Natural killer cell (primary cell): ENCODE results near the gene XIRP2. TPM values are rescaled to one million over a fixed set of nuclear protein-coding genes. Genes with fewer than 3 reads are reported as not detected.
"Not testable (repeated sequence)": the region's sequence is repeated elsewhere in the genome, so short reads cannot be mapped to it uniquely, and the experiment has no call there.

Source experiments
- ATAC-seq, 3 donors: fragments of 150-1000 bp in 2 of 3; fragments of 200-7000 bp in 1 of 3; cut with Tn5 transposase; 1 replicate in 1 of 3; 2 replicates in 2 of 3; pipeline ENCODE4 v1.10.0; 2021; ENCODE audit warnings: mild to moderate bottlenecking in 2 of 3, moderate library complexity in 2 of 3
- DNase-seq, 2 donors: peaks; one replicate each; pipeline versions ENCODE4 v3.0.0 to v3.0.0-alpha.2; 2013 to 2021; ENCODE audit warnings: mixed read lengths in 1 of 2
- H3K27ac ChIP-seq: one replicate; pipeline ENCODE4 v1.5.1; 2013; ENCODE audit warnings: mild to moderate bottlenecking, low read length
- H3K27me3 ChIP-seq: one replicate; pipeline ENCODE4 v1.6.1; 2013; ENCODE audit warnings: low read length; ENCODE audit not compliant: control insufficient read depth, insufficient read depth
- H3K36me3 ChIP-seq: one replicate; pipeline ENCODE4 v1.6.1; 2013; ENCODE audit warnings: low read length; ENCODE audit not compliant: control insufficient read depth, insufficient read depth
- H3K4me1 ChIP-seq: one replicate; pipeline ENCODE4 v1.6.1; 2013; ENCODE audit warnings: low read length; ENCODE audit not compliant: control insufficient read depth, insufficient read depth
- H3K4me3 ChIP-seq: one replicate; pipeline ENCODE4 v1.5.1; 2013; ENCODE audit warnings: low read length
- H3K9me3 ChIP-seq: one replicate; pipeline ENCODE4 v1.6.1; 2013; ENCODE audit warnings: low read length; ENCODE audit not compliant: control insufficient read depth, insufficient read depth
- H3K27ac Mint-ChIP-seq, 2 donors: one replicate each; pipeline ENCODE4 v1.8.0; 2022; ENCODE audit warnings: mild to moderate bottlenecking in 2 of 2, mixed read lengths in 2 of 2, moderate library complexity in 1 of 2
- H3K27me3 Mint-ChIP-seq, 2 donors: one replicate each; pipeline ENCODE4 v1.8.0; 2022; ENCODE audit warnings: low read depth in 2 of 2, mixed read lengths in 2 of 2
- H3K36me3 Mint-ChIP-seq: one replicate; pipeline ENCODE4 v1.8.0; 2022; ENCODE audit warnings: mixed read lengths
- H3K4me1 Mint-ChIP-seq, 2 donors: one replicate each; pipeline ENCODE4 v1.8.0; 2022; ENCODE audit warnings: mixed read lengths in 2 of 2
- H3K4me3 Mint-ChIP-seq: one replicate; pipeline ENCODE4 v1.8.0; 2022; ENCODE audit warnings: mild to moderate bottlenecking, moderate library complexity, mixed read lengths
- H3K9me3 Mint-ChIP-seq, 2 donors: one replicate each; pipeline ENCODE4 v1.8.0; 2022; ENCODE audit warnings: mixed read lengths in 2 of 2
- CTCF ChIP-seq: fragments of 200-600 bp; IDR thresholded peaks from one replicate; pipeline ENCODE4 v1.8.0; 2022; ENCODE audit warnings: antibody characterized with exemption
- WGBS: methylation state at CpG from one replicate; pipeline ENCODE4 v1.1.7; 2013; ENCODE audit warnings: missing lambda C conversion rate; ENCODE audit not compliant: insufficient coverage; 5-methylcytosine and 5-hydroxymethylcytosine counted together
- intact Hi-C: fragments of 100-400 bp; cut with micrococcal nuclease; formaldehyde crosslinking; loops from one replicate; pipeline ENCODE4 v1.14.2; 2022
- total RNA-seq, 4 donors: library from RNA; stranded (reverse); fragments of 120-200 nt in 1 of 4; gene quantifications; one replicate each; pipeline versions ENCODE4 v1.2.3 to v1.2.4, GENCODE V29; 2013 to 2022

The XIRP2 gene
- total RNA-seq, 3 donors from 2014 or later (not counting 1 experiment from before 2014, with no cell fraction given): 0.16 TPM; not detected in 2

GRCh38 chr2:167028503-167028902 is 140.2 kb downstream of the XIRP2 start:
- Mint-ChIP-seq H3K4me3 (no peak overlapping the region), H3K9me3 (peaks cover 9 to 23% of the 10 kb centered on the region in 2 donors), H3K4me1 (no peaks in the 10 kb centered on the region), H3K36me3 (no peaks in the 10 kb centered on the region), H3K27me3 (no peaks in the 10 kb centered on the region), H3K27ac (no peak overlapping the region)
- Histone ChIP-seq H3K36me3 (no peaks in the 10 kb centered on the region), H3K27ac (no peak overlapping the region), H3K9me3 (no peaks in the 10 kb centered on the region), H3K4me1 (no peaks in the 10 kb centered on the region), H3K4me3 (no peak overlapping the region), H3K27me3 (no peaks in the 10 kb centered on the region)
- WGBS: 84% methylated on average over 3 of the region's 4 CpGs
- no peak for DNase-seq
- no peak for ATAC-seq
- TF ChIP-seq CTCF: no peak
- intact Hi-C loops: no loop called here

- H3K4me3 Mint-ChIP-seq, DNase-seq, H3K27ac ChIP-seq, H3K27me3 Mint-ChIP-seq, H3K36me3 ChIP-seq, H3K27me3 ChIP-seq, H3K4me3 ChIP-seq, H3K4me1 Mint-ChIP-seq, ATAC-seq, intact Hi-C loops, H3K27ac Mint-ChIP-seq, H3K36me3 Mint-ChIP-seq, H3K4me1 ChIP-seq: not testable (repeated sequence)
- H3K9me3 Mint-ChIP-seq: peaks cover 16 to 40% of the 10 kb centered on the region in 2 donors
- WGBS: 86% methylated on average over 3 of the region's 3 CpGs
- peaks cover 14% of the 10 kb centered on the region for H3K9me3 ChIP-seq
Measured at GRCh38 chr2:167034976-167035375, 146.7 kb downstream of the XIRP2 start.

GRCh38 chr2:167048829-167049228 is 160.5 kb downstream of the XIRP2 start:
- Mint-ChIP-seq H3K9me3 (peaks cover 2 to 4% of the 10 kb centered on the region in 2 donors), H3K4me1 (no peaks in the 10 kb centered on the region), H3K4me3 (no peak overlapping the region), H3K27ac (no peak overlapping the region), H3K27me3 (no peaks in the 10 kb centered on the region), H3K36me3 (no peaks in the 10 kb centered on the region)
- TF ChIP-seq CTCF: no peak
- Histone ChIP-seq H3K27me3 (no peaks in the 10 kb centered on the region), H3K4me1 (no peaks in the 10 kb centered on the region), H3K27ac (no peak overlapping the region), H3K4me3 (no peak overlapping the region), H3K36me3 (no peaks in the 10 kb centered on the region), H3K9me3 (no peaks in the 10 kb centered on the region)
- ATAC-seq: no peak
- no peak for DNase-seq
- intact Hi-C loops: no loop called here

- Mint-ChIP-seq H3K27me3 (no peaks in the 10 kb centered on the region), H3K27ac (no peak overlapping the region), H3K9me3 (peaks cover 2 to 4% of the 10 kb centered on the region in 2 donors), H3K4me1 (no peaks in the 10 kb centered on the region), H3K36me3 (no peaks in the 10 kb centered on the region), H3K4me3 (no peak overlapping the region)
- Histone ChIP-seq H3K27ac (no peak overlapping the region), H3K9me3 (no peaks in the 10 kb centered on the region), H3K4me1 (no peaks in the 10 kb centered on the region), H3K36me3 (no peaks in the 10 kb centered on the region), H3K27me3 (no peaks in the 10 kb centered on the region), H3K4me3 (no peak overlapping the region)
- intact Hi-C loops: no loop called here
- no peak for TF ChIP-seq CTCF
- DNase-seq: no peak
- ATAC-seq: no peak
- WGBS: 100% methylated on average over 1 of the region's 3 CpGs
Measured at GRCh38 chr2:167049659-167050058, 161.4 kb downstream of the XIRP2 start.
